Activated naive CD4-positive, alpha-beta T cell treated with anti-CD3 and anti-CD28 coated beads for 36 hours (primary cell): ENCODE measurements around the gene DENND1B. TPM values are rescaled to one million over a fixed set of nuclear protein-coding genes. Genes with fewer than 3 reads are reported as not detected.
A peak's percentile ranks its signal among the peaks of the same experiment; 100 is the strongest.
"Not testable (repeated sequence)": the region's sequence is repeated elsewhere in the genome, so short reads cannot be mapped to it uniquely, and the experiment has no call there.

Experiments used
- CTCF ChIA-PET: fragments of 350-600 bp; sonication (Branson Sonifier 250); formaldehyde crosslinking; loops from one replicate; lab custom pipeline; 2021; ENCODE audit warnings: antibody characterized with exemption; lab: Charles Lee
- DNase-seq: peaks from one replicate; pipeline ENCODE4 v3.0.0-alpha.2; 2020
- H3K27ac Mint-ChIP-seq: one replicate; pipeline ENCODE4 v1.8.0; 2021; ENCODE audit warnings: mild to moderate bottlenecking, mixed read lengths
- H3K27me3 Mint-ChIP-seq: one replicate; pipeline ENCODE4 v1.8.0; 2021; ENCODE audit warnings: low read depth, mixed read lengths
- H3K36me3 Mint-ChIP-seq: one replicate; pipeline ENCODE4 v1.8.0; 2021; ENCODE audit warnings: low read depth, mixed read lengths
- H3K4me1 Mint-ChIP-seq: one replicate; pipeline ENCODE4 v1.8.0; 2021; ENCODE audit warnings: low read depth, mixed read lengths
- H3K4me3 Mint-ChIP-seq: one replicate; pipeline ENCODE4 v1.8.0; 2021; ENCODE audit warnings: mild to moderate bottlenecking, moderate library complexity, mixed read lengths
- H3K9me3 Mint-ChIP-seq: one replicate; pipeline ENCODE4 v1.8.0; 2021; ENCODE audit warnings: mixed read lengths
- intact Hi-C: fragments of 100-400 bp; cut with micrococcal nuclease; formaldehyde crosslinking; loops from one replicate; pipeline ENCODE4 v1.15.1; 2023
- total RNA-seq, 2 experiments: library from RNA; stranded (reverse); gene quantifications; one replicate each; pipeline ENCODE4 v1.2.3, GENCODE V29; 2021

Gene DENND1B
- total RNA-seq, 2 experiments from 2014 or later = 8.9 to 9.7 TPM

GRCh38 chr1:197496722-197497121 lies 278.6 kb downstream of the DENND1B start:
- H3K27ac Mint-ChIP-seq = no peak overlapping the region
- peaks cover 2% of the 10 kb centered on the region for H3K27me3 Mint-ChIP-seq
- H3K4me1 Mint-ChIP-seq = no peaks in the 10 kb centered on the region
- no peak overlapping the region for H3K4me3 Mint-ChIP-seq
- no peaks in the 10 kb centered on the region for H3K9me3 Mint-ChIP-seq
- CTCF ChIA-PET = no interaction called here
- H3K36me3 Mint-ChIP-seq = no peaks in the 10 kb centered on the region
- no peak for DNase-seq
- intact Hi-C loops = no loop called here

GRCh38 chr1:197491505-197491904 lies 283.8 kb downstream of the DENND1B start:
- H3K27me3 Mint-ChIP-seq, CTCF ChIA-PET, H3K4me3 Mint-ChIP-seq: not testable (repeated sequence)

GRCh38 chr1:197486946-197487345 lies 288.3 kb downstream of the DENND1B start:
- Mint-ChIP-seq H3K4me1 (peaks cover 1% of the 10 kb centered on the region), H3K4me3 (no peak overlapping the region), H3K9me3 (no peaks in the 10 kb centered on the region), H3K36me3 (no peaks in the 10 kb centered on the region), H3K27ac (no peak overlapping the region), H3K27me3 (peaks cover 2% of the 10 kb centered on the region)
- CTCF ChIA-PET = no interaction called here
- no peak for DNase-seq
- intact Hi-C loops = no loop called here

More at GRCh38 chr1:197491505-197491904, 283.8 kb downstream of the DENND1B start:
- H3K9me3 Mint-ChIP-seq, DNase-seq, intact Hi-C loops, H3K36me3 Mint-ChIP-seq, H3K27ac Mint-ChIP-seq, H3K4me1 Mint-ChIP-seq: not testable (repeated sequence)

- Mint-ChIP-seq H3K9me3 (no peaks in the 10 kb centered on the region), H3K4me3 (no peak overlapping the region), H3K4me1 (peaks cover 12% of the 10 kb centered on the region), H3K36me3 (no peaks in the 10 kb centered on the region), H3K27me3 (peaks cover 2% of the 10 kb centered on the region), H3K27ac (no peak overlapping the region)
- DNase-seq = no peak
- CTCF ChIA-PET = interaction anchor here (0.9 kb wide), 1 partner anchor 86 kb away, joined by 3 read pairs; no protein-coding TSS in a partner anchor
- intact Hi-C loops = no loop called here
These were observed 289.5 kb downstream of the DENND1B start for GRCh38 chr1:197485790-197486189.

GRCh38 chr1:197481101-197481500 lies 294.2 kb downstream of the DENND1B start:
- no peaks in the 10 kb centered on the region for H3K36me3 Mint-ChIP-seq
- intact Hi-C loops = no loop called here
- H3K4me1 Mint-ChIP-seq = peaks cover 15% of the 10 kb centered on the region
- H3K27me3 Mint-ChIP-seq = no peaks in the 10 kb centered on the region
- no peaks in the 10 kb centered on the region for H3K9me3 Mint-ChIP-seq
- H3K27ac Mint-ChIP-seq = peak overlapping the region; percentile 16
- DNase-seq = peak; percentile 67
- CTCF ChIA-PET = no interaction called here
- H3K4me3 Mint-ChIP-seq = no peak overlapping the region

- intact Hi-C loops = no loop called here
- CTCF ChIA-PET = no interaction called here
- no peak overlapping the region for H3K27ac Mint-ChIP-seq
- peaks cover 15% of the 10 kb centered on the region for H3K4me1 Mint-ChIP-seq
- no peak overlapping the region for H3K4me3 Mint-ChIP-seq
- DNase-seq = no peak
- no peaks in the 10 kb centered on the region for H3K36me3 Mint-ChIP-seq
- no peaks in the 10 kb centered on the region for H3K27me3 Mint-ChIP-seq
- no peaks in the 10 kb centered on the region for H3K9me3 Mint-ChIP-seq
These were observed 294.8 kb downstream of the DENND1B start for GRCh38 chr1:197480446-197480845.

- intact Hi-C loops = no loop called here
- peaks cover 2% of the 10 kb centered on the region for H3K27me3 Mint-ChIP-seq
- H3K36me3 Mint-ChIP-seq = no peaks in the 10 kb centered on the region
- H3K4me3 Mint-ChIP-seq = no peak overlapping the region
- H3K4me1 Mint-ChIP-seq = peaks cover 6% of the 10 kb centered on the region
- CTCF ChIA-PET = no interaction called here
- DNase-seq = no peak
- no peaks in the 10 kb centered on the region for H3K9me3 Mint-ChIP-seq
- H3K27ac Mint-ChIP-seq = no peak overlapping the region
These were observed 303.1 kb downstream of the DENND1B start for GRCh38 chr1:197472141-197472540.

GRCh38 chr1:197471248-197471985 lies 303.9 kb downstream of the DENND1B start:
- intact Hi-C loops = no loop called here
- Mint-ChIP-seq H3K9me3 (no peaks in the 10 kb centered on the region), H3K36me3 (no peaks in the 10 kb centered on the region), H3K4me3 (no peak overlapping the region), H3K4me1 (peaks cover 6% of the 10 kb centered on the region), H3K27me3 (peaks cover 2% of the 10 kb centered on the region), H3K27ac (no peak overlapping the region)
- CTCF ChIA-PET = interaction anchor here (0.7 to 1.7 kb wide), 3 partner anchors 71 to 213 kb away, joined by 4 to 6 read pairs (median 4); no protein-coding TSS in a partner anchor
- DNase-seq = no peak

GRCh38 chr1:197470330-197470729 lies 304.9 kb downstream of the DENND1B start:
- Mint-ChIP-seq H3K36me3 (no peaks in the 10 kb centered on the region), H3K9me3 (no peaks in the 10 kb centered on the region), H3K27me3 (peaks cover 2% of the 10 kb centered on the region), H3K4me1 (peaks cover 6% of the 10 kb centered on the region), H3K4me3 (no peak overlapping the region), H3K27ac (no peak overlapping the region)
- intact Hi-C loops = no loop called here
- CTCF ChIA-PET = interaction anchor here (1.1 to 1.7 kb wide), 3 partner anchors 70 to 454 kb away, joined by 4 to 6 read pairs (median 4); no protein-coding TSS in a partner anchor
- no peak for DNase-seq

- Mint-ChIP-seq H3K27ac (no peak overlapping the region), H3K9me3 (no peaks in the 10 kb centered on the region), H3K4me3 (no peak overlapping the region), H3K27me3 (peaks cover 2% of the 10 kb centered on the region), H3K4me1 (peaks cover 6% of the 10 kb centered on the region), H3K36me3 (no peaks in the 10 kb centered on the region)
- DNase-seq = no peak
- CTCF ChIA-PET = interaction anchor here (0.6 to 1.7 kb wide), 4 partner anchors 69 to 455 kb away, joined by 3 to 6 read pairs (median 4); no protein-coding TSS in a partner anchor
- intact Hi-C loops = no loop called here
These were observed 305.6 kb downstream of the DENND1B start for GRCh38 chr1:197469620-197470210.

- peaks cover 2% of the 10 kb centered on the region for H3K27me3 Mint-ChIP-seq
- no peak for DNase-seq
- intact Hi-C loops = no loop called here
- H3K36me3 Mint-ChIP-seq = no peaks in the 10 kb centered on the region
- H3K9me3 Mint-ChIP-seq = no peaks in the 10 kb centered on the region
- H3K27ac Mint-ChIP-seq = no peak overlapping the region
- peaks cover 6% of the 10 kb centered on the region for H3K4me1 Mint-ChIP-seq
- CTCF ChIA-PET = no interaction called here
- H3K4me3 Mint-ChIP-seq = no peak overlapping the region
These were observed 306.6 kb downstream of the DENND1B start for GRCh38 chr1:197468543-197469175.

GRCh38 chr1:197467881-197468280 lies 307.4 kb downstream of the DENND1B start:
- intact Hi-C loops = no loop called here
- no peak for DNase-seq
- Mint-ChIP-seq H3K4me3 (no peak overlapping the region), H3K4me1 (peaks cover 6% of the 10 kb centered on the region), H3K36me3 (no peaks in the 10 kb centered on the region), H3K9me3 (no peaks in the 10 kb centered on the region), H3K27ac (no peak overlapping the region), H3K27me3 (peaks cover 2% of the 10 kb centered on the region)
- CTCF ChIA-PET = no interaction called here
